ENCODE results near the gene ANKRD44. TPM values are rescaled to one million over a fixed set of nuclear protein-coding genes. Genes with fewer than 3 reads are reported as not detected.

The ANKRD44 gene
- total and polyA plus RNA-seq, 2 experiments from 2014 or later = 2.9 to 4.9 TPM

DNA sequence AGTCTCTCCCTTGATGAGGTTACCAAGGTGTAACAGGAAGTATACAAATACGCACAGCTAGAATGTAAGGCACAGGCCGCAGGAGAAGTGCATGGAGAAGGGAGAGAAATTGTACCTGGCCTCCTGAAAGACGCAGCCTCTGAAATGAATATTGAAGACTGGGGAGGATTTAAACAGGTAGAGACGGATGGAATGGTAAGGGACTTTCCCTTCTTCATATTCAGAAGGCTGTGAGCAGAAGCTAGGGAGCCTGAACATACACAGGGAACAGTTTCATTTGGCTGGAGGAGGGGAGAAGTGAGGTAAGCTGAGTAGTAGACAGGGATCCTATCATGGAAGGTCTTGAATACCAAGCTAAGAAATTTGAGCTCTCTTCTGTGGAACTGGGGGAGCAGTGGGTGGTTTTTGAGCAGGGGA, 112.7 kb downstream of the ANKRD44 start:
- Histone ChIP-seq H3F3A (ENCODE audit: insufficient read depth) (no peaks in the 10 kb centered on the region), H3K9me2 (ENCODE audit: insufficient read depth) (no peaks in the 10 kb centered on the region), H3K4me3 (no peak overlapping the region), H3K4me1 (ENCODE audit: insufficient read depth) (no peaks in the 10 kb centered on the region), H3K4me2 (ENCODE audit: unreplicated experiment) (no peak overlapping the region), H3K27me3 (replicated peaks; ENCODE audit: insufficient read depth) (no peaks in the 10 kb centered on the region), H3K9me3 (ENCODE audit: low read depth) (no peaks in the 10 kb centered on the region), H3K9ac (no peak overlapping the region), H3K27ac (no peak overlapping the region), H4K20me1 (ENCODE audit: insufficient read depth) (no peaks in the 10 kb centered on the region), H3K79me2 (ENCODE audit: insufficient read depth) (no peaks in the 10 kb centered on the region), H3K36me3 (ENCODE audit: low read depth) (no peaks in the 10 kb centered on the region), H2AFZ (no peak overlapping the region)
- in situ Hi-C loops (cut with MboI) = no loop called here
- WGBS, 2 experiments (ENCODE audit: low coverage in 1 of 2, low lambda C conversion rate in 2 of 2, missing lambda C conversion rate in 2 of 2) = 92 to 96% methylated on average over 4 of the region's 4 CpGs
- no peak for TF ChIP-seq EZH2 (IDR thresholded peaks at IDR 0.05; ENCODE audit: insufficient read depth, poor library complexity, severe bottlenecking)
- no peak for TF ChIP-seq EZH2phosphoT487 (IDR thresholded peaks at IDR 0.05; ENCODE audit: insufficient read depth, low read depth)
- no peak for DNase-seq

DNA sequence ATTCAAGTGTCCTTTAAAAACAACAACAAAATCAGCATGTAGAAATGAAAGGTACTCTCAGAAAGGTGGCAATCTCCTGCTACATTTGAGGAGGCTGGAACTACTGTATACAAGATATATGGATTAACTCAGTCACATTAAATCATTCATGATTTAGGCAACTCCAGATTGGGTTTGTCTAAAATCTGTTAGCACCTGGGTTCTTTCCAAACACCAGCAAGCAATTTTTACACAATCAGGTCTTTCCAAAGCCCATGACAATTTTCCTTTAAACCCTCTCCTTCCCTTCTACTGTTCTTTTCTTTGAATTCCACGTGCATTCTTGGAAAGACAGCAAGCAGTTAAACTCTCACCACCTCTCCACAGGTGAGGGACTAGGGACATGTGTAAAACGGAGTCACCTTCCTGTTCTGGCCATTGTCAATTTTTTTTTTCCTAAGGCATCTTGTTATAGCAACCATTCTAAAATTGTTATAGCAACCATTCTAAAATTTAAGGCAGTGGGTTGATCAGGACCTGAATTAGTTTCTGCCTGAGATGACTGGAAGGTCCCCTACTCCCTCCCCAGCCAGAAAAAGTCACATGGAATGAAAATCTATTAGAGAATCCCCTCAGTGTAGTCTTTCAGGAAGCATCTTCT, 113.9 kb downstream of the ANKRD44 start:
- H3K4me3 ChIP-seq = no peak overlapping the region
- no peaks in the 10 kb centered on the region for H3K27me3 ChIP-seq (replicated peaks; ENCODE audit: insufficient read depth)
- no peaks in the 10 kb centered on the region for H3K9me2 ChIP-seq (ENCODE audit: insufficient read depth)
- 1 to 6% methylated on average over 2 of the region's 2 CpGs for WGBS, 2 experiments (ENCODE audit: low coverage in 1 of 2, low lambda C conversion rate in 2 of 2, missing lambda C conversion rate in 2 of 2)
- DNase-seq = no peak
- H3K27ac ChIP-seq = no peak overlapping the region
- in situ Hi-C loops (cut with MboI) = no loop called here
- no peaks in the 10 kb centered on the region for H3K4me1 ChIP-seq (ENCODE audit: insufficient read depth)
- H3F3A ChIP-seq (ENCODE audit: insufficient read depth) = no peaks in the 10 kb centered on the region
- H3K36me3 ChIP-seq (ENCODE audit: low read depth) = no peaks in the 10 kb centered on the region
- no peaks in the 10 kb centered on the region for H4K20me1 ChIP-seq (ENCODE audit: insufficient read depth)
- no peaks in the 10 kb centered on the region for H3K9me3 ChIP-seq (ENCODE audit: low read depth)
- no peak overlapping the region for H2AFZ ChIP-seq
- TF ChIP-seq EZH2phosphoT487 (IDR thresholded peaks at IDR 0.05; ENCODE audit: insufficient read depth, low read depth) (no peak), EZH2 (IDR thresholded peaks at IDR 0.05; ENCODE audit: insufficient read depth, poor library complexity, severe bottlenecking) (no peak)
- H3K9ac ChIP-seq = no peak overlapping the region
- H3K79me2 ChIP-seq (ENCODE audit: insufficient read depth) = no peaks in the 10 kb centered on the region
- H3K4me2 ChIP-seq (ENCODE audit: unreplicated experiment) = no peak overlapping the region

DNA sequence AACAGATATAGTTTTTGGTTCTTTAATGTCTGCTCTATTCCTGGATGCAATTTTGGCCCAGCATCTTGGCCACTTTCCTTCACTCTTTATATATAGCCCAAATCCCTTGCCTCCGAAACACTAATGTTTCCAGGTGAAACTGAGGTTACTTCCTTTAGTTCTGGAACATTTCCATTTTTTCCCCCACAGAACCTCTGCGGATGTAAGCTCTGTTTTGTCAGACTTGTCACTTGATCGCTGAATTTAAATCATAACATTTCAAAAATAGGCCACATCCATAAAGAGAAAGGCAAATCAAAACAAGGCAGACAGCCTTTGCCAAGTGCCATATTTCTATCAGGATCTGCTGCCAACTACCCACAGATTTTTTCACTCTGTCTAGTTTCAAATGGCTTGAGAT, 115.1 kb downstream of the ANKRD44 start:
- Histone ChIP-seq H3K4me3 (no peak overlapping the region), H3K4me2 (ENCODE audit: unreplicated experiment) (no peak overlapping the region), H3K9ac (no peak overlapping the region), H3K27me3 (replicated peaks; ENCODE audit: insufficient read depth) (no peaks in the 10 kb centered on the region), H3K79me2 (ENCODE audit: insufficient read depth) (no peaks in the 10 kb centered on the region), H3K4me1 (ENCODE audit: insufficient read depth) (no peaks in the 10 kb centered on the region), H4K20me1 (ENCODE audit: insufficient read depth) (no peaks in the 10 kb centered on the region), H3K36me3 (ENCODE audit: low read depth) (no peaks in the 10 kb centered on the region), H3F3A (ENCODE audit: insufficient read depth) (no peaks in the 10 kb centered on the region), H2AFZ (no peak overlapping the region), H3K9me2 (ENCODE audit: insufficient read depth) (no peaks in the 10 kb centered on the region), H3K27ac (no peak overlapping the region), H3K9me3 (ENCODE audit: low read depth) (no peaks in the 10 kb centered on the region)
- in situ Hi-C loops (cut with MboI) = no loop called here
- no peak for DNase-seq
- TF ChIP-seq EZH2phosphoT487 (IDR thresholded peaks at IDR 0.05; ENCODE audit: insufficient read depth, low read depth) (no peak), EZH2 (IDR thresholded peaks at IDR 0.05; ENCODE audit: insufficient read depth, poor library complexity, severe bottlenecking) (no peak)
- WGBS, 2 experiments (ENCODE audit: low coverage in 1 of 2, low lambda C conversion rate in 2 of 2, missing lambda C conversion rate in 2 of 2) = 44 to 48% methylated on average over 3 of the region's 3 CpGs

DNA sequence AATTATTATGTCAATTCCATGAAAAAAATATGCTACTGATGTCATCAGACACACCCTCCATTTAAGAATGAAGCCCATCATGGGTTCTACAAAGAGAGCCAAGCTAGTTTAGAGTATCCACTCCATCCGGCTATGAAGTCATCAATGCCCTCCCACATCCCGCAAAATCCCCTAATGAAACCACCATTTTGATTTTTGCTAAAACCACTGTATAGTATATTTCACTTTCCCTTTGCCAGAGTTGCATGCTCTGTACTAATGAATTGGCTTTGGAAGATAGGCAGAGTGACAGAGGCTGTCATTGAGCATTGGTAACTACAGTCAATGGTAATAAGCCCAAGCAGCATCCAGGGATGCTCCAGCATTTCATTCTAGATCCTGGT, 118.6 kb downstream of the ANKRD44 start:
- TF ChIP-seq EZH2phosphoT487 (IDR thresholded peaks at IDR 0.05; ENCODE audit: insufficient read depth, low read depth) = no peak
- TF ChIP-seq EZH2 (IDR thresholded peaks at IDR 0.05; ENCODE audit: insufficient read depth, poor library complexity, severe bottlenecking) = no peak
- no peak for DNase-seq
- Histone ChIP-seq H3K79me2 (ENCODE audit: insufficient read depth) (no peaks in the 10 kb centered on the region), H3F3A (ENCODE audit: insufficient read depth) (no peaks in the 10 kb centered on the region), H3K36me3 (ENCODE audit: low read depth) (no peaks in the 10 kb centered on the region), H4K20me1 (ENCODE audit: insufficient read depth) (no peaks in the 10 kb centered on the region), H3K4me3 (no peak overlapping the region), H3K9me2 (ENCODE audit: insufficient read depth) (no peaks in the 10 kb centered on the region), H2AFZ (no peak overlapping the region), H3K27me3 (replicated peaks; ENCODE audit: insufficient read depth) (no peaks in the 10 kb centered on the region), H3K27ac (no peak overlapping the region), H3K9ac (no peak overlapping the region), H3K9me3 (ENCODE audit: low read depth) (no peaks in the 10 kb centered on the region), H3K4me2 (ENCODE audit: unreplicated experiment) (no peak overlapping the region), H3K4me1 (ENCODE audit: insufficient read depth) (no peaks in the 10 kb centered on the region)
- in situ Hi-C loops (cut with MboI) = no loop called here
- 46 to 55% methylated on average over 2 of the region's 2 CpGs for WGBS, 2 experiments (ENCODE audit: low coverage in 1 of 2, low lambda C conversion rate in 2 of 2, missing lambda C conversion rate in 2 of 2)
